Right atrium auricular region (tissue), 2 donors: ENCODE data around the gene SWSAP1. TPM values are rescaled to one million over a fixed set of nuclear protein-coding genes. Genes with fewer than 3 reads are reported as not detected.
"Not testable (repeated sequence)": the region's sequence is repeated elsewhere in the genome, so short reads cannot be mapped to it uniquely, and the experiment has no call there.

Experiments
- DNase-seq: peaks from one replicate; pipeline ENCODE4 v3.0.0-alpha.2; 2019; ENCODE audit warnings: low spot score
- H3K27ac ChIP-seq, 2 donors: fragments of 200-600 bp; sonication (generic); 1 replicate in 1 of 2; 2 replicates in 1 of 2; pipeline ENCODE4 v1.5.1; 2016 to 2019
- H3K27me3 ChIP-seq, 2 donors: fragments of 200-600 bp; sonication (generic); one replicate each; pipeline versions ENCODE4 v1.5.1 to v1.6.0; 2017 to 2019
- H3K36me3 ChIP-seq: fragments of 200-600 bp; sonication (generic); one replicate; pipeline ENCODE4 v1.5.1; 2016
- H3K4me1 ChIP-seq, 2 donors: fragments of 200-600 bp; sonication (generic); one replicate each; pipeline versions ENCODE4 v1.5.1 to v1.6.0; 2017 to 2019
- H3K4me3 ChIP-seq, 2 donors: fragments of 200-600 bp; sonication (generic); 1 replicate in 1 of 2; 2 replicates in 1 of 2; pipeline ENCODE4 v1.5.1; 2017 to 2019; ENCODE audit warnings: mild to moderate bottlenecking in 1 of 2, moderate library complexity in 1 of 2
- H3K9me3 ChIP-seq, 2 donors: fragments of 200-600 bp; sonication (generic); one replicate each; pipeline ENCODE4 v1.5.1; 2019
- total RNA-seq, 2 donors: library from RNA; depleted of rRNA; stranded (reverse); fragments of >200 nt; gene quantifications; one replicate each; pipeline ENCODE4 v1.1.0, GENCODE V29; 2016
- TF ChIP-seq, protein P1 (sequence below), 2 donors: fragments of 200-600 bp; sonication (generic); IDR thresholded peaks; one replicate each; pipeline ENCODE4 v1.5.1; 2019; ENCODE audit warnings: antibody characterized with exemption in 2 of 2

The SWSAP1 gene
- total RNA-seq, 2 donors from 2014 or later = 0.44 to 1.5 TPM

DNA sequence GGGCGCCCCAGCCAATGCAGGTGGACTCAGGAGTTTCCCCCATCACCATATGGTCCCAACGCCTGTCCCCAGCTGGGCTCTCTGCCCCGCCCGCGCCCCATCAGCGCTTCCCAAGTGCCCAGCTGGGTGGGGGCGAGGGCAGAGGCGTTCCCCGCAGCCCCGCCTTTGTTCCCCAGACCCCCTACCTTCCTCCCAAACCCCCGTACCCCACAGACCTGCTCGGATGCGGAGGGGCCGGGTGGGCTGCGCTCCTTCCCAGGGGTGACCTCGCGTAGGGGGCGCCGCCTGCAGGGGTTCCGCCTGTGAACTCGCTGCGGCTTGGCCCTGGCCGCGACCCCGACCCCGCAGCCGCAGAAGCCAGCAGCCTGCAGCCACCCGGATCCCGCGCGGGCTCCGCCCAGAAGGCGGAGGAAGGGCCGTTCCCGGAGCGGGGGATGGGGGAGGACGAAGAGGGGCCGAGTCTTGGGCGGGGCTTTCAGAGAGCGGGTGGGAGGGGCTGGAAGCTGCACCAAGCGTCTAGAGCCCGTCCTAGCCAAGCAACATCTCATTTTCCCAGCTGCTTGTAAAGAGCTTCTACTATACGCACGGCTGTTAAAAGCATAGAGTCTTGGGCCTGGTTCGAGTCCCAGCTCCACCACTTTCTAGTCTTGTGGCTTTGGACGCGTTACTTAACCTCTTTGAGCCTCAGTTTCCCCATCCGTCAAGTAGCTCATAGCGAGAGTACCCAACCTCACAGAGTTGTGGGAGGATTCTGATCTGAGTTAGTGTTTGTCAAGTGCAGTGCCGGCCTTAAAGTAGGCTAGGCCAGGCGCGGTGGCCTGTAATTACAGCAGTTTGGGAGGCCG lies 35.0 kb upstream of the SWSAP1 start, which contains the start of gene RAB3D:
RAB3D (minus strand) TSS at position 404 of the 845 bp plus-strand sequence. CDS start 2,258 bp downstream, outside the sequence.
- DNase-seq = peak; percentile 91
- TF ChIP-seq, protein P1, sequence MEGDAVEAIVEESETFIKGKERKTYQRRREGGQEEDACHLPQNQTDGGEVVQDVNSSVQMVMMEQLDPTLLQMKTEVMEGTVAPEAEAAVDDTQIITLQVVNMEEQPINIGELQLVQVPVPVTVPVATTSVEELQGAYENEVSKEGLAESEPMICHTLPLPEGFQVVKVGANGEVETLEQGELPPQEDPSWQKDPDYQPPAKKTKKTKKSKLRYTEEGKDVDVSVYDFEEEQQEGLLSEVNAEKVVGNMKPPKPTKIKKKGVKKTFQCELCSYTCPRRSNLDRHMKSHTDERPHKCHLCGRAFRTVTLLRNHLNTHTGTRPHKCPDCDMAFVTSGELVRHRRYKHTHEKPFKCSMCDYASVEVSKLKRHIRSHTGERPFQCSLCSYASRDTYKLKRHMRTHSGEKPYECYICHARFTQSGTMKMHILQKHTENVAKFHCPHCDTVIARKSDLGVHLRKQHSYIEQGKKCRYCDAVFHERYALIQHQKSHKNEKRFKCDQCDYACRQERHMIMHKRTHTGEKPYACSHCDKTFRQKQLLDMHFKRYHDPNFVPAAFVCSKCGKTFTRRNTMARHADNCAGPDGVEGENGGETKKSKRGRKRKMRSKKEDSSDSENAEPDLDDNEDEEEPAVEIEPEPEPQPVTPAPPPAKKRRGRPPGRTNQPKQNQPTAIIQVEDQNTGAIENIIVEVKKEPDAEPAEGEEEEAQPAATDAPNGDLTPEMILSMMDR (IDR thresholded peaks at IDR 0.05) = no peak
- H3K27me3 ChIP-seq = no peaks in the 10 kb centered on the region
- peaks cover 0 to 24% of the 10 kb centered on the region in 2 donors for H3K4me1 ChIP-seq
- H3K4me3 ChIP-seq = peak within 1 kb of the TSS; percentile 62 to 77
- peaks cover 11% of the 10 kb centered on the region for H3K36me3 ChIP-seq
- H3K27ac ChIP-seq = peak within 1 kb of the TSS; percentile 82 to 88
- H3K9me3 ChIP-seq = no peaks in the 10 kb centered on the region

DNA sequence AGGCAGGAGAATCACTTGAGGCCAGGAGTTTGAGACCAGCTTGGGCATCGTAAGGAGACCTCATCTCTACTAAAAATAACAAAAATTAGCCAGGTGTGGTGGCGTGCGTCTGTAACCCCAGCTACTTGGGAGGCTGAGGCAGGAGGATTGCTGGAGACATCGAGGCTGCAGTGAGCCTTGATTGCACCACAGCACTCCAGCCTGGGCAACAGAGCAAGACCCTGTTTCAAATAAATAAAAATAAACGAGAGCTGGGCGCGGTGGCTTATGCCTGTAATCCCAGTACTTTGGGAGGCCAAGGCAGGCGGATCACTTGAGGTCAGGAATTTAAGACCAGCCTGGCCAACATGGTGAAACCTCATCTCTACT lies 34.4 kb upstream of the SWSAP1 start:
- not testable (repeated sequence) for H3K27me3 ChIP-seq, H3K9me3 ChIP-seq, DNase-seq, H3K36me3 ChIP-seq
- peak overlapping the region in 1 of 2 donors; percentile 77 for H3K4me3 ChIP-seq
- peak overlapping the region; percentile 82 to 88 for H3K27ac ChIP-seq
- peaks cover 0 to 30% of the 10 kb centered on the region in 2 donors for H3K4me1 ChIP-seq

DNA sequence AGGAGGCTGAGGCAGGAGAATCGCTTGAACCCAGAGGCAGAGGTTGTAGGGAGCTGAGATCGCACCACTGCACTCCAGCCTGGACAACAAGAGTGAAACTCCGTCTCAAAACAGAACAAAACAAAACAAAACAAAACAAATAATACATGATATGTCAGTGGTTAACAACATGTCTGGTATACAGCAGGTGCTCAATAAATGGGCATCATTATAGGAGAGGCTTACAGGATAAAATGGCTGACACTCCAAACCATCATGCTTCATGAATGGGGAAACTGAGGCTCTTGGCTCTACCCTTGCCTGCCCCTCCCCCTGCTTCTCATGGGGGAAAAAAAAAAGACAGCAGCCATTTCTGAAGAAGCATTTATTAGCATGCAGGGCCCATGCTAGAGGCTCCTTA lies 32.0 kb upstream of the SWSAP1 start:
- H3K4me1 ChIP-seq = peaks cover 0 to 44% of the 10 kb centered on the region in 2 donors
- no peaks in the 10 kb centered on the region for H3K9me3 ChIP-seq
- no peaks in the 10 kb centered on the region for H3K27me3 ChIP-seq
- TF ChIP-seq, protein P1 (IDR thresholded peaks at IDR 0.05) = no peak
- no peak overlapping the region for H3K27ac ChIP-seq
- no peaks in the 10 kb centered on the region for H3K36me3 ChIP-seq
- no peak for DNase-seq
- no peak overlapping the region for H3K4me3 ChIP-seq

DNA sequence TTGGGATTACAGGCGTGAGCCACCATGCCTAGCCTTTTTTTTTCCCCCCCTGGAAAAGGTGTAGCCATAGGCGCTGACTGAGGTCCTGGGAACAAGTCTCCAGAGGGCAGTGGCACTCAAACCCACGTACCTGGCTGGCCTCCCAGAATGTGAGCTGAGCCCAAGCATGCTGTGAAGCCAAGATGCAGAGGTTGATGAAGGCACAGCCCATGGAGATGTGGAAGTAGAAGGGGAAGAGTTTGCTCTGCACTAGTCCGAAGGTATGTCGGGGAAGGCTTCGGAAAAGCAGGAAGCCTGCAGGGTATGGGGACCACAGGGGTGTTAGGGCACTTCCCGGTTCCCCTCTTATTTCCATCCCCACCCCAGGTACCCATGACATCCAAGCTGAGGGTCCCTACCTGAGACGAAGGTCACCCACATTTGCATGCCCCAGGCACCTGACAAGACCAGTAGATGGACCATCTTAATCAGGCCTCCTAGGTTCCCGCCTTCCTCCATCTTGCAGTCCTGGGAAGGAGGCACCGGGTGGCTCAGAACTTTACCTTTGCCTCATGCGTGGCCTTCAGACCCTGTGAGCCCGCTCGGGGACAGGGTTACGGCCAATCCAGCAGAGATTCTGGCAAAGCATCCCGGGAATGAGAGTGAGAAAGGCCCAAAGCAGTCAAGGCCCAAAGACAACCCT lies 29.2 kb upstream of the SWSAP1 start:
- Histone ChIP-seq H3K27me3 (no peaks in the 10 kb centered on the region), H3K27ac (peak overlapping the region; percentile 80 to 86), H3K36me3 (no peaks in the 10 kb centered on the region), H3K9me3 (no peaks in the 10 kb centered on the region), H3K4me1 (peaks cover 0 to 26% of the 10 kb centered on the region in 2 donors), H3K4me3 (peak overlapping the region; percentile 67 to 73)
- TF ChIP-seq, protein P1 (IDR thresholded peaks at IDR 0.05) = no peak
- no peak for DNase-seq

DNA sequence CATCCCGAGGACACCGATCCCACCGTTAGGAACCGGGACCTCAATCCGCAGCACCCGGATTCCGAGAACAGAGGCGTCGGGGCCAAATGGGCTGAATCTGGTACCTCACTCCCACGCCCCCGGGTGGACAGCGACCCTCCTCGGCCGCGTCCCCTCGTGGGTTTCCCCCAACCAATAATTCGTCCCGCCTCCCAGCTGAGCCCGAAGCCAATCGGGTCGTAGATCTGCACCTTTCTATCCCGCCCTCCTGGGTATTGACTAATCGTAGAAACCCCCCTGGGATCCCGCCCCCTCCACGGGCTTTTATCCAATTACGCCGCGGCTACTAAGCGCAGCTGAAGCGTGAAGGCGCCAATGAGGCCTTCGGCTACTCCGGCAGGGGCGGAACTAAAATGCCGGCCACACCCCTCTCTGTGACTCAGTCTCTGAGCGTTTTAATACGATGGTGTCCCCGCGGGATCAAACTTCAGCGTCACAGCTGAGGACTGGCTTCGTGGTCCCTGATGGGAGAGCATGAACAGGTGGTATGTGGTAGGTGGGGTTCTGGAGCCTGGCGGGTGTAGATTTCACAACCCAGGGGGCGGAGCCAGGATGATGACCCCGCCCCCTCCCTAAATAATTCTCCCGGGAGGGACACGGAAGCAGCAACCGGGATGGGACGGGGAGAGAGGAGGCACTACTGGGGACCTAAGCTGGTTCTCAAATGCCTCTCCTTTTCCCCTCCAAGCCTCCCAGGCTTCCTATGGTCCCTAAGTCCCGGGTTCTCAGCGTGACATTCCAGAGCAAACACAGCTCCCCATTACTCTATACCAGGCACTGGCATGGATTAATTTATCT lies 28.1 kb upstream of the SWSAP1 start, which contains the start of the genes CCDC159 and TMEM205:
CCDC159 (plus strand) TSS at position 416 of the 837 bp plus-strand sequence; CDS start at position 504, 88 bp downstream.
TMEM205 (minus strand) TSS at position 165 of the 837 bp plus-strand sequence. CDS start 649 bp downstream, outside the sequence.
- Histone ChIP-seq H3K27me3 (no peaks in the 10 kb centered on the region), H3K27ac (peak within 1 kb of the TSS; percentile 80 to 86), H3K4me3 (peak within 1 kb of the TSS; percentile 67 to 73), H3K4me1 (peaks cover 0 to 26% of the 10 kb centered on the region in 2 donors), H3K9me3 (no peaks in the 10 kb centered on the region), H3K36me3 (no peaks in the 10 kb centered on the region)
- peak; percentile 99 for DNase-seq
- TF ChIP-seq, protein P1 (IDR thresholded peaks at IDR 0.05) = no peak
